T-helper 2 cell treated with Interferon-gamma antibody and Interleukin-4, amounts not matched to agents 100 ng/mL and 5 ng/mL, for 36 hours (primary cell): ENCODE measurements around the gene HLA-E. TPM values are rescaled to one million over a fixed set of nuclear protein-coding genes. Genes with fewer than 3 reads are reported as not detected.

ENCODE experiments used
- intact Hi-C: fragments of 100-400 bp; cut with micrococcal nuclease; formaldehyde crosslinking; loops from one replicate; pipeline ENCODE4 v1.15.1; 2023
- total RNA-seq: library from RNA; stranded (reverse); gene quantifications from 2 replicates; pipeline ENCODE4 v1.2.3, GENCODE V29; 2022

The HLA-E gene
- total RNA-seq, 1 donor from 2014 or later = 485 TPM

GRCh38 chr6:30533460-30534294 lies 44.4 kb downstream of the HLA-E start:
- intact Hi-C loops = loop anchor here (2.0 kb wide), 1 partner anchor 63 kb away; no protein-coding TSS in a partner anchor

GRCh38 chr6:30537931-30538330 lies 48.6 kb downstream of the HLA-E start:
- intact Hi-C loops = no loop called here

- intact Hi-C loops = loop anchor here (1.0 to 2.0 kb wide), 2 partner anchors 56 to 189 kb away; no protein-coding TSS in a partner anchor
Observed at GRCh38 chr6:30541515-30542403, 52.5 kb downstream of the HLA-E start.

- intact Hi-C loops = no loop called here
Observed at GRCh38 chr6:30542404-30542725, 53.1 kb downstream of the HLA-E start.

- intact Hi-C loops = no loop called here
Observed at GRCh38 chr6:30542915-30543314, 53.6 kb downstream of the HLA-E start.

Other genes with a start within 250 kb of the HLA-E start
- gene TRIM39, start 162.6 kb upstream of the HLA-E start, total RNA-seq = 11.2 and 11.6 TPM in 2 replicates
- 37.2 and 46.7 TPM in 2 replicates for gene RPP21, start 144.4 kb upstream of the HLA-E start, total RNA-seq
- gene GNL1, start 67.0 kb downstream of the HLA-E start, total RNA-seq = 55.7 and 56.1 TPM in 2 replicates
- gene PRR3, start 67.8 kb downstream of the HLA-E start, total RNA-seq = 23.3 and 24.6 TPM in 2 replicates
- gene ABCF1, start 81.9 kb downstream of the HLA-E start, total RNA-seq = 80.3 and 85.2 TPM in 2 replicates
- 100 and 106 TPM in 2 replicates for gene PPP1R10, start 127.7 kb downstream of the HLA-E start, total RNA-seq
- 40.2 and 43.2 TPM in 2 replicates for gene MRPS18B, start 128.3 kb downstream of the HLA-E start, total RNA-seq
- gene ATAT1, start 137.4 kb downstream of the HLA-E start, total RNA-seq = 9.0 and 9.6 TPM in 2 replicates
- gene C6orf136, start 157.6 kb downstream of the HLA-E start, total RNA-seq = 20.1 and 26.0 TPM in 2 replicates
- gene DHX16, start 183.5 kb downstream of the HLA-E start, total RNA-seq = 44.4 and 47.6 TPM in 2 replicates
- gene PPP1R18, start 197.1 kb downstream of the HLA-E start, total RNA-seq = 247 TPM in 2 replicates
- gene NRM, start 201.5 kb downstream of the HLA-E start, total RNA-seq = 33.5 and 35.1 TPM in 2 replicates
- 72.7 and 79.0 TPM in 2 replicates for gene MDC1, start 227.8 kb downstream of the HLA-E start, total RNA-seq
- 1,315 and 1,323 TPM in 2 replicates for gene TUBB, start 230.8 kb downstream of the HLA-E start, total RNA-seq